RWPE2 (cell line): ENCODE results near the gene ZNF860.
A peak's percentile ranks its signal among the peaks of the same experiment; 100 is the strongest.

ENCODE experiments used
- ATAC-seq: fragments of 200-7000 bp; cut with Tn5 transposase; 3 replicates; pipeline ENCODE4 v1.9.1; 2021; ENCODE audit warnings: low read depth
- DNase-seq: peaks from one replicate; pipeline ENCODE4 v3.0.0-alpha.2; 2020; ENCODE audit warnings: low spot score
- H3K27ac ChIP-seq: fragments of 450-650 bp; 2 replicates; pipeline ENCODE4 v1.5.1; 2017; ENCODE audit warnings: mild to moderate bottlenecking; ENCODE audit not compliant: poor library complexity, severe bottlenecking
- H3K27me3 ChIP-seq: fragments of 250-450 bp; sonication (Bioruptor Pico); 2 replicates; pipeline ENCODE4 v1.5.1; 2021; ENCODE audit warnings: mild to moderate bottlenecking, moderate library complexity; ENCODE audit not compliant: insufficient read depth, poor library complexity, severe bottlenecking
- H3K36me3 ChIP-seq: fragments of 250-450 bp; sonication (Bioruptor Pico); 2 replicates; pipeline ENCODE4 v1.5.1; 2020; ENCODE audit warnings: low read depth, mild to moderate bottlenecking, moderate library complexity
- H3K4me1 ChIP-seq: fragments of 250-450 bp; sonication (Bioruptor Pico); 2 replicates; pipeline ENCODE4 v1.5.1; 2021; ENCODE audit warnings: mild to moderate bottlenecking, moderate library complexity; ENCODE audit not compliant: insufficient read depth, poor library complexity, severe bottlenecking
- H3K4me3 ChIP-seq: fragments of 250-450 bp; sonication (Bioruptor Pico); 2 replicates; pipeline ENCODE4 v1.5.1; 2021; ENCODE audit warnings: mild to moderate bottlenecking, moderate library complexity; ENCODE audit not compliant: severe bottlenecking
- H3K9me3 ChIP-seq: fragments of 250-450 bp; sonication (Bioruptor Pico); 2 replicates; pipeline ENCODE4 v1.5.1; 2021; ENCODE audit warnings: mild to moderate bottlenecking, moderate library complexity; ENCODE audit not compliant: severe bottlenecking
- CTCF ChIP-seq: fragments of 450-650 bp; IDR thresholded peaks from one replicate; pipeline ENCODE4 v1.5.1; 2017; ENCODE audit warnings: mild to moderate bottlenecking, moderate library complexity; ENCODE audit not compliant: poor library complexity, severe bottlenecking

The ZNF860 gene

GRCh38 chr3:32037932-32038267, 56.4 kb downstream of the ZNF860 start:
- TF ChIP-seq CTCF = no peak
- H3K9me3 ChIP-seq = peaks cover 3% of the 10 kb centered on the region
- ATAC-seq = peak; percentile 15; the same call in 1 of the 3 replicates
- H3K4me1 ChIP-seq = peaks cover 10% of the 10 kb centered on the region
- no peak overlapping the region for H3K4me3 ChIP-seq
- peak overlapping the region; percentile 20 for H3K27ac ChIP-seq
- no peak for DNase-seq
- 0 out of 2 replicates have a peak, but pooled peaks cover 2% of the 10 kb centered on the region for H3K36me3 ChIP-seq
- H3K27me3 ChIP-seq = no peaks in the 10 kb centered on the region

- TF ChIP-seq CTCF = no peak
- no peak overlapping the region for H3K4me3 ChIP-seq
- no peaks in the 10 kb centered on the region for H3K36me3 ChIP-seq
- ATAC-seq (no peak), DNase-seq (no peak)
- H3K27me3 ChIP-seq = no peaks in the 10 kb centered on the region
- H3K9me3 ChIP-seq = peaks cover 3% of the 10 kb centered on the region
- no peak overlapping the region for H3K27ac ChIP-seq
- peaks cover 25% of the 10 kb centered on the region for H3K4me1 ChIP-seq
Measured at GRCh38 chr3:32041316-32041715, 59.8 kb downstream of the ZNF860 start.
